Osteoblast (primary cell): ENCODE results near the gene MIDN. TPM values are rescaled to one million over a fixed set of nuclear protein-coding genes. Genes with fewer than 3 reads are reported as not detected.

Experiments used
- DNase-seq: peaks from one replicate; pipeline ENCODE4 v3.0.0; 2011; ENCODE audit warnings: low spot score, mixed read lengths; ENCODE audit not compliant: insufficient read length; ENCODE audit errors: missing footprints
- H2AFZ ChIP-seq: 2 replicates; pipeline ENCODE4 v1.6.0; 2011; ENCODE audit warnings: mild to moderate bottlenecking, low read length
- H3K27ac ChIP-seq: 2 replicates; pipeline ENCODE4 v1.5.1; 2011; ENCODE audit warnings: mild to moderate bottlenecking, low read depth, low read length, moderate library complexity
- H3K27me3 ChIP-seq: 2 replicates; pipeline ENCODE4 v1.6.0; 2012; ENCODE audit warnings: mild to moderate bottlenecking, control low read depth, inconsistent platforms, low read length, moderate library complexity; ENCODE audit not compliant: insufficient read depth
- H3K36me3 ChIP-seq: 2 replicates; pipeline ENCODE4 v1.5.1; 2011; ENCODE audit warnings: mild to moderate bottlenecking, low read length, control low read depth, moderate library complexity; ENCODE audit not compliant: insufficient read depth
- H3K4me1 ChIP-seq: 2 replicates; pipeline ENCODE4 v1.5.1; 2011; ENCODE audit warnings: mild to moderate bottlenecking, low read length, control low read depth, moderate library complexity; ENCODE audit not compliant: insufficient read depth
- H3K4me2 ChIP-seq: 2 replicates; pipeline ENCODE4 v1.6.0; 2011; ENCODE audit warnings: mild to moderate bottlenecking, low read length; ENCODE audit not compliant: insufficient read depth
- H3K4me3 ChIP-seq: fragments of 200-600 bp; sonication (generic); 3 replicates; pipeline ENCODE4 v1.5.1; 2012; ENCODE audit warnings: mild to moderate bottlenecking, low read length, inconsistent platforms; ENCODE audit not compliant: insufficient read depth
- H3K79me2 ChIP-seq: 2 replicates; pipeline ENCODE4 v1.6.0; 2012; ENCODE audit warnings: mild to moderate bottlenecking, low read length, control low read depth, inconsistent platforms; ENCODE audit not compliant: insufficient read depth
- H3K9me3 ChIP-seq: 2 replicates; pipeline ENCODE4 v1.5.1; 2011; ENCODE audit warnings: low read depth, low read length, control low read depth
- H4K20me1 ChIP-seq: 2 replicates; pipeline ENCODE4 v1.6.0; 2012; ENCODE audit warnings: mild to moderate bottlenecking, low read length, control low read depth; ENCODE audit not compliant: insufficient read depth
- CTCF ChIP-seq: IDR thresholded peaks from 2 replicates; pipeline ENCODE4 v1.5.1; 2011; ENCODE audit warnings: mild to moderate bottlenecking, low read depth, low read length, moderate library complexity; ENCODE audit errors: extremely low read depth
- total RNA-seq: library from RNA; depleted of rRNA; stranded (reverse); fragments of >200 nt; gene quantifications from 2 replicates; pipeline ENCODE4 v1.2.3, GENCODE V29; 2012

Gene MIDN
- total RNA-seq, 1 donor = 19.9 TPM

DNA sequence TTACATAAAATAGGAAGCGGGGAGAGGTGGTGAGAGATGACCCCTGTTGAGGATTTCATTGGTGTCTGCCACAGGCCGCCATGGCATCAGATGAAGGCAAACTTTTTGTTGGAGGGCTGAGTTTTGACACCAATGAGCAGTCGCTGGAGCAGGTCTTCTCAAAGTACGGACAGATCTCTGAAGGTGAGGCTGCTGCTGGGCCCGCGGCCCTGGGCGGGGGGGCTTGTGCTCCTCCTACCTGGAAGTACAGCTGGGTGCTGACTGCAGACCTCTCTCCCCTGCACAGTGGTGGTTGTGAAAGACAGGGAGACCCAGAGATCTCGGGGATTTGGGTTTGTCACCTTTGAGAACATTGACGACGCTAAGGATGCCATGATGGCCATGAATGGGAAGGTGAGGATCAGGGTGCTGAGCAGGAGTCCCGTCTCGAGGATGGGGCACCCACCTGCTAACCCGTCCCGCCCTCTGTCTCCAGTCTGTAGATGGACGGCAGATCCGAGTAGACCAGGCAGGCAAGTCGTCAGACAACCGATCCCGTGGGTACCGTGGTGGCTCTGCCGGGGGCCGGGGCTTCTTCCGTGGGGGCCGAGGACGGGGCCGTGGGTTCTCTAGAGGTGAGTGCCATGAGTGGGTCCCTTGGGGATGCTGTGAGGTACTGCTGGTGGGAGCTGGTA, 22.6 kb downstream of the MIDN start:
- H3K36me3 ChIP-seq = peaks cover 45% of the 10 kb centered on the region
- peaks cover 44% of the 10 kb centered on the region for H4K20me1 ChIP-seq
- no peaks in the 10 kb centered on the region for H3K9me3 ChIP-seq
- peak overlapping the region; percentile 76 for H3K4me2 ChIP-seq
- peak overlapping the region; percentile 94 for H3K27ac ChIP-seq
- no peaks in the 10 kb centered on the region for H3K27me3 ChIP-seq
- peak overlapping the region; percentile 75 for H3K4me3 ChIP-seq
- no peak for TF ChIP-seq CTCF
- H2AFZ ChIP-seq = no peak overlapping the region
- H3K4me1 ChIP-seq = peaks cover 56% of the 10 kb centered on the region
- H3K79me2 ChIP-seq = peaks cover 56% of the 10 kb centered on the region
- no peak for DNase-seq

DNA sequence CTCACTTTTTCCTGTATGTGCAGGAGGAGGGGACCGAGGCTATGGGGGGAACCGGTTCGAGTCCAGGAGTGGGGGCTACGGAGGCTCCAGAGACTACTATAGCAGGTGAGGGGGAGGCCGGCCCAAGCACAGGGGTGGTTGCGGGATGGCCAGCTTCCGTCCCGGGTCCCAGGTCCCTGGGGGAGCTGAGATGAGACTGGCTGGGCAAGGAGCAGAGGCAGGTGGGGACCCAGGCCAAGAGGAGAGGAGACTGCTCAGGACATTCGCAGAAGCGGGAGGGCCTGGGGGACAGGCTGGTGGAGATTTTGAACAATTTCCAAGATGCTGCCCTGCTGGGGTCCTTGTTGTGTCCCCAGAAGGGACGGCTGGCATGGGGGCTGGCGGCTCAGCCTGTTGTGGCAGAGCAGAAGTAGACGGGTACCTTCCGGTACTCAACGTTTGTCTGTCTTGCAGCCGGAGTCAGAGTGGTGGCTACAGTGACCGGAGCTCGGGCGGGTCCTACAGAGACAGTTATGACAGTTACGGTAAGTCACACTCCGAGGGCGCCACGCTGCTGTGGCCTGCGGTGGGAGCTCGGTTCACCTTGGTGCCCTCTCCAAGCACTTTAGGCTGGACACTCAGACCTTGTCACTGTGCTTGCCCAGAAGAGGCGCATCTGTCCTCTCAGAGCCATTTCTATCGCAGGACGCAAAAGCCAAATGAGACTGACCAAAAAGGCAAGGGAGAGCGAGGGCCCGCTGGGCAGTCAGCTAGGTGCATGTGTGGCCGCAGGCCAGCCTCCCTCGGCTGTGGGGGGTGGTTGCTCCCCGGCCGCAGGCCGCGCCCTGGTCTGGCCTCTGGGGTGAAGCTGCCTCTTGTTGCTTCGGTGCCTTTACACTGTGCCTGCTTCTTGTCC, 23.4 kb downstream of the MIDN start:
- no peak for DNase-seq
- H3K9me3 ChIP-seq = no peaks in the 10 kb centered on the region
- no peaks in the 10 kb centered on the region for H3K27me3 ChIP-seq
- H2AFZ ChIP-seq = no peak overlapping the region
- TF ChIP-seq CTCF = no peak
- peaks cover 47% of the 10 kb centered on the region for H3K36me3 ChIP-seq
- H3K27ac ChIP-seq = peak overlapping the region; percentile 94
- H3K4me2 ChIP-seq = peak overlapping the region; percentile 76
- peaks cover 44% of the 10 kb centered on the region for H4K20me1 ChIP-seq
- peaks cover 63% of the 10 kb centered on the region for H3K79me2 ChIP-seq
- peaks cover 61% of the 10 kb centered on the region for H3K4me1 ChIP-seq
- H3K4me3 ChIP-seq = peak overlapping the region; percentile 75

GRCh38 chr19:1272423-1273262, 24.3 kb downstream of the MIDN start:
- H3K79me2 ChIP-seq = peaks cover 63% of the 10 kb centered on the region
- no peaks in the 10 kb centered on the region for H3K9me3 ChIP-seq
- no peak overlapping the region for H2AFZ ChIP-seq
- H3K4me3 ChIP-seq = peak overlapping the region; percentile 75
- peak overlapping the region; percentile 76 for H3K4me2 ChIP-seq
- no peak for TF ChIP-seq CTCF
- H3K27ac ChIP-seq = peak overlapping the region; percentile 94
- no peak for DNase-seq
- H3K36me3 ChIP-seq = peaks cover 55% of the 10 kb centered on the region
- H3K27me3 ChIP-seq = no peaks in the 10 kb centered on the region
- peaks cover 44% of the 10 kb centered on the region for H4K20me1 ChIP-seq
- H3K4me1 ChIP-seq = peaks cover 55% of the 10 kb centered on the region
